GM19035 (cell line): ENCODE measurements around the gene TMEM225B.
"Not testable (repeated sequence)": the region's sequence is repeated elsewhere in the genome, so short reads cannot be mapped to it uniquely, and the experiment has no call there.

Source experiments
- ATAC-seq: cut with Tn5 transposase; IDR thresholded peaks from one replicate; pipeline ENCODE4 v1.9.1; 2021; ENCODE audit not compliant: unreplicated experiment

TMEM225B gene

GRCh38 chr7:99623091-99623693, 25.1 kb downstream of the TMEM225B start:
- no peak for ATAC-seq

DNA sequence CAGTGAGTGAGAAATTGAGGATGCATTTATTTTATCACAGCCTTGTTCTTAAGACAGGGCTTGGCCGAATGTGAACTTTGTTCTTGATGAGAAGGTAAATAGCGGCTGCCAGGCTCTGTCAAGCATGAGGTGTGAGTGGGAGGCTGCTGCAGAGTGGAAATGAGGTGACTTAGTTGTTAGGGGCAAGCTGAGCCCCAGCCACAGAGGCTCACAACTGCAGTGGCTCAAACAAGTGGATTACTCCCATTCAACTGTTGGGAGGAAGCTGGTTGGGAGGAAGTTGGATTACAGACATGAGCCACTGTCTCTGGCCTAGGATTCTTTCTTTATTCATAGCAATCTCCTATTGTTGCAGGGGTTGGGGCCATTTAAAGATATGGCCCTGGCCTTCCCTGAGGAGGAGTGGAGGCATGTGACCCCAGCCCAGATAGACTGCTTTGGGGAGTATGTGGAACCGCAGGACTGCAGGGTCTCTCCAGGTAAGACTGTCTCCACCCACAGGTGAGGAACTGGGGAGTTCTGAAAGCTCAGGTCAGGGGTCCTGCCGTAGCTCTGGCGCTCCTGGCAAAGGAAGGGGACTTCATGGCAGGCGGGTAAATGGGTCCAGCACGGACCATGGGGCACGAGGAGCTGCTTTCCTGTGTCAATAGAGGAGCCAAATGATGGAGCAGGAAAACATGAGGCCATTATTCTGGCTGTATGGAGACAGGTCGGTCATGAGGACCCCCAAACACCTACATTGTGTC, 25.8 kb downstream of the TMEM225B start:
- ATAC-seq: no peak

DNA sequence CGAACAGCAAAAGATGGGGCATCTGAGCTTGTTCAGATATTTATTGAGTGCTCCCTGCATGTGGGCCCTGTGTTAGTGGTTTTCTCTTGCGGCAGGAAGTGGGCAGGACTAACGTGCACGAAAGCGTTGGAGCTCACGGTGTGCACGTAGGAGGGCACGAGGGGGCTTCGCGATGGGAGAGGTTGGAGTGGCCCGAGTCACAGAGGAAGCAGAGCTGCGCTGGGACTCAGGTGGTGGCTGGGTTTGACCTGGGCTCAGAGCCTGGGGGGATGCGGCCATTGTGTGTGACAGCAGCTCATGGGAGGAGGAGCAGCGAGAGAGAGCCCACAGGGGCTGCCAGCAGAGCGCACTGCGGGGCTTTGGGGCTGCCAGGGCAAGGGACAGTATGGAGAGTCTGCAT, 26.4 kb downstream of the TMEM225B start:
- ATAC-seq: no peak

- no peak for ATAC-seq
These were observed 27.3 kb downstream of the TMEM225B start for GRCh38 chr7:99625321-99625720.

- ATAC-seq: no peak
These were observed 27.9 kb downstream of the TMEM225B start for GRCh38 chr7:99625961-99626360.

- ATAC-seq: no peak
These were observed 28.6 kb downstream of the TMEM225B start for GRCh38 chr7:99626661-99627060.

GRCh38 chr7:99627513-99627912, 29.4 kb downstream of the TMEM225B start:
- no peak for ATAC-seq

DNA sequence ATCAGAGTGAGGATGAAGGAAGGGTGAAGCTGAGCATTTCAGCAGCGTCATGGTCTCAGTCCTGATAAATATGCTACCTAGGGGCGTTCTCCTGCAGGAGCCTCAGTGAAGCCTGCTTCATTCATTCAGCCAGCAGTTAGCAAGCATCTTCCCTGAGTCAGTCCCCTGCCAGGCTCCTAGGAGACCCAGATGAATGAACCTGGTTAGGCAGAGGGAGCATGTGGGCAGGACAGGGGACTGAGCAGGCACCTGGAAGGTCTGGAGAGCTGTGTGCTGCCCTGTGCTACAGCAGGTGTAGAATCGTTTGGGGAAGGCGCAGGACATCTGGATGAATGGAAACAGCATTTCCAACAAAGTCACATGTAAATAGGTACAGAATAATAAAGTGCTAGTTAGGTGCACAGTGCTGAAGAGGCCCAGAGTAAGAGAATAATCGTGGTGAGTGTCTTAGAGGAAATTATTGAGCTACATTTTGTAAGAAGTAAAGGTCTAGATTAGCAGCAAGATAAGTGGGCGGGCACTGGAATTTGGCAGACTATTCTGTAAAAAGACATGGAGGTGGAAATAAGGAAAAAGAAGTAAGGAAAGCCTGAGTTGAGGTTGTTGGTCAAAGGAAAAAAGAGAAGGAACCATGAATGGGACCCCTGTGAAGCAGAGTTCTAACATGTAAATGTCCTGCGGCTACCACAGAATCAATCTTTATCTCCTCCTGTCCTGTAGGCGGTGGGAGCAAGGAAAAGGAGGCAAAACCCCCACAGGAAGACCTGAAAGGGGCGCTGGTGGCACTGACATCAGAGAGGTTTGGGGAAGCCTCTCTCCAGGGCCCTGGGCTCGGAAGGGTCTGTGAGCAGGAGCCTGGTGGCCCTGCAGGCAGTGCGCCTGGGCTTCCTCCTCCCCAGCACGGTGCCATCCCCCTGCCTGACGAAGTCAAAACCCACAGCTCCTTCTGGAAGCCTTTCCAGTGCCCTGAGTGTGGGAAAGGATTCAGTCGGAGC, 30.7 kb downstream of the TMEM225B start:
- ATAC-seq: no peak

- no peak for ATAC-seq
These were observed 31.6 kb downstream of the TMEM225B start for GRCh38 chr7:99629643-99630042.

DNA sequence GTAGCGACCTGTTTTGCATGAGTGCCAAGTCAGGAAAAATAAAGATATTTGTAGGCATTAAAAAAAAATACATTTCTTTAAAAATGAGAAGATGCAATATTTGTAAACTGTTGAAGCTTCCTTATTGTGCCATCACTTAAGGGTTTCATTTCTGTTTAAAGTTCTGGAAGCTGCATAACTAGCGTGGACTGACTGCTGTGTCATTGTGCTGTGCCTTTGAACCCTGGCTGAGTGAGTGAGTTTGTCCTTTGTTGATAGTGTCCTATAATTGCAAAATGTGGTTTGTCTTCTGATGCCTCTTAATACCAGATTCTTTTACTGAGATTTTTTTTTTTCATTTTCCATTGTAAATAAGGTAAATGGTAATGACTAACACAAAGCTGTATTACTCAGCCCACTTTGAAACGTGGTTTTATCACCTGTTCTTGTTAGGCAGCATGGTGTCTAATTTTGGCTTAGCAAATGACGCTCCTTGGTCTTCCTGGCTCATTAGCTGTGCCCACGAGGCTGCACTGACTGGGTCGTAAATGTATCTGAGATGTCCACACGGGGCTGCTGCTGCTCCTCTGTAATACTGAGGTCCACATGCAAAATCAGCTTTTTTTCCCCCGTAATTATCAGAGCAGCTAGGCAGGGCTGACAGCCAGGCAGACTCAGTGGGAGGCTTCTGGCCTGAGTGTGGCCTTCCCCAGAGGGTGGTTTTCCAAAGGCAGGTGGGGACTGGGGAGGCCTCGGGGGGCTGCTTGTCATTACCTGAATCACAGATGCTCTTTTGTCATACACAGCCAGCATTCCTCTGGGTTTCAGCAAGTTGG, 33.4 kb downstream of the TMEM225B start:
- no peak for ATAC-seq

DNA sequence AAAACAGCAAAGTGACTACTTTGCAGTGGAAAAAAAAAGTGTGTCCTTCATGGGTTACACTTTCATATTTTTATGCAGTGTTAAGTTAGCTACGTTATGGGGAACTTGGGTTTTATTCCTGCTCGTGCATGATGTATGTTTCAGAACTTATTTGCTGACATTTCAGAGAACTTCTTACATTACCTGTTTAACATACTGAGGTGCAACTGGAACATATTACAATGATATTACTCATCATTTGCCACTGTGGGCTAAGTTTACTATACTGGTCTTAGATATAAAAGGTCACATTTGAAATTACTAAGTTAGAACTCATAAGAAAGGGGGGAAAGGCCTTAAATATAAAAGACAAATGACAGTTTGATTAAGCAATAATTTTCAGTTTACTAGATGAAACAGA, 39.3 kb downstream of the TMEM225B start:
- ATAC-seq: not testable (repeated sequence)

- no peak for ATAC-seq
These were observed 40.7 kb downstream of the TMEM225B start for GRCh38 chr7:99638731-99639130.

GRCh38 chr7:99639267-99639666, 41.2 kb downstream of the TMEM225B start:
- no peak for ATAC-seq

GRCh38 chr7:99642027-99642426, 44.0 kb downstream of the TMEM225B start:
- no peak for ATAC-seq

GRCh38 chr7:99643464-99643863, 45.4 kb downstream of the TMEM225B start:
- ATAC-seq: no peak

- no peak for ATAC-seq
These were observed 46.4 kb downstream of the TMEM225B start for GRCh38 chr7:99644431-99644830.

GRCh38 chr7:99645590-99645989, 47.5 kb downstream of the TMEM225B start:
- ATAC-seq: no peak

DNA sequence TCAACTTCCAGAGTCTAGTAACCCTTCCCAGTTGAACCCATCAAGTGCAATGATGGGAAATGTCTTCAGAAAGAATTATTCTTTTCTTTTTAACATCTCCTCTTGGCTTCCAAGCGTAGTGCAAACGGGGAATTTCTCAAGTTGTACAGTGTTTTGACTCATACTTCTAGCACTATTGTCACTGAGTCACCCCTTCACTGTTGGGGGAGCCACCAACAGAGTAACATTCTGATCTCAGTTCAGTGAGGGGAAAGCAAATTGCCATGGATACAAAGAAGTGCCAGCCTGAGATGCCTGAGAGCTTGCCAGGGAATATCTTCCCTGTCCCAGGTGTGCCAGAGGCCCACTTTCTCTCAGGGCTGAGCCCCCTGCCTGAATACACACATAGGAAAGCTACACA, 50.8 kb downstream of the TMEM225B start:
- ATAC-seq: no peak

DNA sequence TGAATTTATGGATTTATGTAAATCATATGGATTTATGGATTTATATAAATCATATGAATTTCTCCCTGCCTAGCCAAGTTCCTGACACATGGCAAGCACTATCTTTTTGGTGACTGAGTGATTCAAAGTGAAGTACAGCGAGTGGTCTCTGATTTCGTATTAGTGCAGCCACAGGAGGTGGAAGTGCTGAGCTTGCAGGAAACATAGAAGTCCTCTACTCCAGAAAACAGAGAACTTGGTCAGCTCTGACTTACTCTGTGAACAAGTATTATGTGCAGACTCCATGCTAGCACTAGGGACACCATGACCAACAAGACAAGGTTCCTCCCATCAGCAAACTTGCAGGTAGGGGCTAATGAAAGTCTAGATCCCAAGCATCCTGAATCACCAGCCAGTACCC, 53.2 kb downstream of the TMEM225B start:
- ATAC-seq: no peak

DNA sequence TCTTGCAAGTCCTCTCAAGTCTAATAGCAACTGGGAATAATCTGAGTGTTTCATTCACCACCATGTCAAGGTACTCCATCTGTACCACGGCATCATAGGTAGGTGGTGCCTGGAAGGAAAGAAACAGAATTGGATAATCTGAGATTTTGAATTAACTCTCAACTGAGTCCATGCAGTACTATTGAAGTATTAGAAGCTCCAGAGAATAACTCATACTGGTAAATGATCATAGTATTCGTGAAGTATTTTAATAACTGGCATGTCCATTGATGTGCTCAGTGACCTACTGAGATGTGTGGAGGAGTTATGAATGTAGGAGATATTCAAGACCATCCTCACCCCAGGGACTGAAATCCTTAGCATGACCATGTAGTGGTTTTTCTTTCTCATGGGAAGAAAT, 54.6 kb downstream of the TMEM225B start:
- ATAC-seq: no peak

DNA sequence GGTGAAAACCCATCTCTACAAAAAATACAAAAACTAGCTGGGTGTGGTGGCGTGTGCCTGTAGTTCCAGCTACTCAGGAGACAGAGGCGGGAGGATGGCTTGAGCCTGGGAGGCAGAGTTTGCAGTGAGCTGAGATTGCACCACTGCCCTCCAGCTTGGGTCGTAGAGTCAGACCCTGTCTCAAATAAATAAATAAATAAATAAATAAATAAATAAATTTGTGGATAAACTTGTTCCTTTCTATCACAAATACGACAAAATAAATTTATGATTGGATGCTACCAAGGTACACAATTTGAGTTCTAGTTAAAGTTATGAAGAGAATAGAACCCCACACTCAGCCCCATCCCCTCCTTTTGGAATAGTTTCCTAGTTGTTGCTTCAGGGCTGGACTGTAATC, 55.2 kb downstream of the TMEM225B start:
- ATAC-seq: not testable (repeated sequence)
